ENCODE data around the gene RIT2.

Gene RIT2

GRCh38 chr18:42706029-42706608 lies 409.4 kb downstream of the RIT2 start:
- Histone ChIP-seq H3K9me3 (ENCODE audit: severe bottlenecking) (no peaks in the 10 kb centered on the region), H3K4me3 (ENCODE audit: severe bottlenecking) (no peak overlapping the region), H3K27me3 (ENCODE audit: insufficient read depth, poor library complexity, severe bottlenecking) (no peaks in the 10 kb centered on the region), H3K36me3 (ENCODE audit: low read depth) (no peaks in the 10 kb centered on the region), H3K27ac (ENCODE audit: poor library complexity, severe bottlenecking) (no peak overlapping the region), H3K4me1 (ENCODE audit: insufficient read depth, poor library complexity, severe bottlenecking) (no peaks in the 10 kb centered on the region)
- DNase-seq (ENCODE audit: low spot score) (no peak), ATAC-seq (ENCODE audit: low read depth) (peak; percentile 17; the same call in 2 of the 3 replicates)
- TF ChIP-seq CTCF (IDR thresholded peaks at IDR 0.05; ENCODE audit: poor library complexity, severe bottlenecking), result no peak

Measured in RWPE2 (cell line).